Iris pigment epithelial cell (primary cell): Measurements from ENCODE around the gene CTBP2.
A peak's percentile ranks its signal among the peaks of the same experiment; 100 is the strongest.

Experiments
- DNase-seq: peaks from one replicate; pipeline ENCODE4 v3.0.0-alpha.2; 2011; ENCODE audit warnings: low read depth

The CTBP2 gene

GRCh38 chr10:124941823-124942222 is 218.5 kb downstream of the CTBP2 start, which contains the start of gene ZRANB1:
Gene ZRANB1, plus strand, starts transcription at chr10:124942123. Its CDS starts 371 bp downstream, at chr10:124942494.
- no peak for DNase-seq

DNA sequence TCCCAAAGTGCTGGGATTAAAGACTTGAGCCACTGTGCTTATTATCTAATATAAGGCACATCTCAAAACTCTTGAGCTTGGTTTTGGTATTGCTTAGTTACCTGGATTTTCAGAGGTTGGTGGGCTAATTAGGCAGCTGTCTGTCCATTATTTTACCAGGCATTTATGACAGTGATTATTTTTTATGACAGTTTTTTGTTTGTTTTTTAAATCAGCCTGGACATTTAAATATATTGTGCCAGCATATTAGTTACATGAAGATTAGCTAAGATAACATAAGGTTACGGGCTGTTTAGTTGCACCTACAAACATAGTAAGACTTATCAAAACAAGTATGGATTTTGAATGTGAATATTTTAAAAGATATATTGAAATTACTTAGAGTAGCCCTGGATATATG is 221.1 kb downstream of the CTBP2 start:
- no peak for DNase-seq

DNA sequence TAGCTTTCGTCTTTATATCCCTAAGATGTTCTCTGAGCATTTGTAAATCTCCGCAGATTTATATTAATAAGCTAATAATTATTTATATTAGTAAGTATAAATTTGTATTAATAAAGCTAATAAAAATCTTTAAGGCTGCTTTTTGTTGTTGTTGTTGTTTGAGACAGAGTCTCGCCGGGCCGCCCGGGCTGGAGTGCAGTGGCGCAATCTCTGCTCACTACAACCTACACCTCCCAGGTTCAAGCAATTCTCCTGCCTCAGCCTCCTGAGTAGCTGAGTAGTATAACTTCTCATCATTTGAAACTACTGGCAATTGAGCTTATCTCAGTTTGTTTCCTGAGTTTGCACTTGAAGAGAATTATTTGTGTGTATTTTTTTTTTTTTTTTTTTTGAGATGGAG is 223.6 kb downstream of the CTBP2 start:
- DNase-seq = no peak

- peak; percentile 19 for DNase-seq
These were observed 224.4 kb downstream of the CTBP2 start for GRCh38 chr10:124935946-124936345.
